Adipocyte (in vitro differentiated cells): Measurements from ENCODE around the gene TMEM164.

ENCODE experiments used
- DNase-seq: peaks from one replicate; pipeline ENCODE4 v3.0.0-alpha.2; 2015; ENCODE audit warnings: low read depth
- H3K27me3 ChIP-seq: replicated peaks from 2 replicates; pipeline ENCODE4 v1.7.0; 2013; ENCODE audit warnings: mild to moderate bottlenecking, low read length, moderate library complexity; ENCODE audit not compliant: control insufficient read depth, insufficient read depth
- H3K36me3 ChIP-seq: 2 replicates; pipeline ENCODE4 v1.7.0; 2013; ENCODE audit warnings: low read length, mild to moderate bottlenecking, moderate library complexity; ENCODE audit not compliant: control insufficient read depth, insufficient read depth, severe bottlenecking
- H3K4me1 ChIP-seq: 2 replicates; pipeline ENCODE4 v1.7.0; 2013; ENCODE audit warnings: mild to moderate bottlenecking, low read length, moderate library complexity; ENCODE audit not compliant: control insufficient read depth, insufficient read depth
- H3K4me3 ChIP-seq: 2 replicates; pipeline ENCODE4 v1.7.0; 2013; ENCODE audit warnings: mild to moderate bottlenecking, low read length, moderate library complexity
- H3K9ac ChIP-seq: 2 replicates; pipeline ENCODE4 v1.7.0; 2013; ENCODE audit warnings: mild to moderate bottlenecking, low read length, moderate library complexity
- H3K9me3 ChIP-seq: 2 replicates; pipeline ENCODE4 v1.7.0; 2013; ENCODE audit warnings: mild to moderate bottlenecking, low read length, moderate library complexity; ENCODE audit not compliant: control insufficient read depth

The TMEM164 gene

DNA sequence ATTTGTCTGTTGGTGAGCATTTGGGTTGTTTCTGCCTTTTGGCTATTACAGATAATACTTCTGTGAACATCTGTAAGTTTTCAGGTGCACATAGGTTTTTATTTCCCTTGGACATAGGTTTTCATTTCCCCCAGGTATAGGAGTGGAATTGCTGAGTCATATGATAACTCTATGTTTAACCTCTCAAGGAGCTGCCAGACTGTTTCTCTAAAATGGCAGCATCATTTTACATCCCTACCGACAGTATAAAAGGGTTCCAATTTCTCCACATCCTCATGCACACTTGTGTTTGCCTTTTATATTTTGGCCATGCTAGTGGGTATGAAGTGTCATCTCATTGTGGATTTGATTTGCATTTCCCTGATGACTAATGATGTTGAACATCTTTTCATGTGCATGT, 53.5 kb downstream of the TMEM164 start:
- Histone ChIP-seq H3K36me3 (no peaks in the 10 kb centered on the region), H3K27me3 (peaks cover 5% of the 10 kb centered on the region), H3K9me3 (peaks cover 7% of the 10 kb centered on the region), H3K4me1 (peaks cover 6% of the 10 kb centered on the region), H3K9ac (no peak overlapping the region), H3K4me3 (no peak overlapping the region)
- DNase-seq: no peak

DNA sequence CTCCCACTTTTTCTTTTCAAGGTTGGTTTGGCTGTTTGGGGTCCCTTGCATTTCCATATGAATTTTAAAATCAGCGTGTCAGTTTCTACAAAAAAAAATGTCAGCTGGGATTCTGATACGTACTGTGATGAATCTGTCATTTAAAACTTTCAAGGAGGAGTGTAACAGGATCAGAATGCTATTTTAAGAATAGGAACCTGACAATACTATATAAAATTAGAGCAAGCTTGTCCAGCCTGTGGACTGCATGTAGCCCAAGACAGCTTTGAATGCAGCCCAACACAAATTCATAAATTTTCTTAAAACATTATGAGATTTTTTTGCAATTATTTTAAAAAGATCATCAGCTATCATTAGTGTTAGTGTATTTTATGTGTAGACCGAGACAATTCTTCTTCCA, 56.5 kb downstream of the TMEM164 start:
- H3K4me1 ChIP-seq: peaks cover 9% of the 10 kb centered on the region
- no peak for DNase-seq
- H3K4me3 ChIP-seq: no peak overlapping the region
- H3K36me3 ChIP-seq: no peaks in the 10 kb centered on the region
- H3K9ac ChIP-seq: no peak overlapping the region
- peaks cover 5% of the 10 kb centered on the region for H3K27me3 ChIP-seq
- peaks cover 7% of the 10 kb centered on the region for H3K9me3 ChIP-seq

DNA sequence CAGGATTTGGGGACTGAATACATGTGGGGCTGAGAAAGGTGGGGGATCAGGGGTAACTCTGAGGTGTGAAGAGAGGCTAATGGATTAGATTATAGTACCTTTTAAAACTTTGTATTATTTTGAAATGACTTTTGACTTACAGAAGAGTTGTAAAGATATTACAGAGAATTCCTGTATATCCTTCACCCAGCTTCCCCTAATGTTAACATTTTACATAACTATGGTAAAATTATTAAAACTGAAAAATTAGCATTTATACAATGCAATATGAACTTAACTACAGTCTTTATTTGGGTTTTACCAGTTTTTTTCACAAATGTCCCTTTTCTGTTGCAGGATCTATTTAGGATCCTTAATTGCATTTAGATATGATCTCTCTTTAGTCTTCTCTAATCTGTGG, 57.4 kb downstream of the TMEM164 start:
- Histone ChIP-seq H3K4me3 (no peak overlapping the region), H3K36me3 (no peaks in the 10 kb centered on the region), H3K27me3 (peaks cover 5% of the 10 kb centered on the region), H3K4me1 (peaks cover 9% of the 10 kb centered on the region), H3K9ac (no peak overlapping the region), H3K9me3 (peaks cover 7% of the 10 kb centered on the region)
- DNase-seq: no peak

DNA sequence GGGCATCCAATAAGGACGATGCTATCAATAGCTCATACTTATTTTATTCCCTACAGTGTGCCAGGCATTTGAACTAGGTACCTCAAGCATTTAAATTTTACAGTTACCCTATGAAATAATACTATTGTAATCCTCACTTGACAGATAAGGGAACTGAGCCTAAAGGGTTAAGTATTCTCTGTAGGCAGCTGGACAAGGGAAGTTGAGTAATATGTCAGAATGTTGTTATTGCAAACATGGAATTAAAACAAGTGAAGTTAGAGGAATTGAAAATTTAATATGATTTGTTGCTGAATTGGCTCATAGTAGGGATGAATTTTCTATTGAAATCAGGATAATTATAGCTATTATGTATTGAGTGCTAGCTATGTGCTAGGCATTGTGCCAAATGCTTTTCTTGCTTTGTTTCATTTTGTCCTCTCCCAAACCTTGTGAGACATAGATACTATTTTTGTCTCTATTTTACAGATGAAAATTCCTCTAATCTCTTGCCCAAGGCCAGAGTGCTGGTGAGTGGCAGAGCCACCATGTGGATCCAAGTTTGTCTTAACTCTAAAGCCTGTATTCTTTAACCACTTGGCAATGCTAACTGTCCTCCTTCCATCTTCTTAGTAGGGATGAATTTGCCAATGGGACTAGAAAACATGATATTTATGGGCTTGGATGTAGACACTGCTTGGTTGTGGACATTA, 58.1 kb downstream of the TMEM164 start:
- H3K9me3 ChIP-seq: peaks cover 7% of the 10 kb centered on the region
- H3K27me3 ChIP-seq: peaks cover 5% of the 10 kb centered on the region
- peak; percentile 1 for DNase-seq
- no peak overlapping the region for H3K9ac ChIP-seq
- H3K4me3 ChIP-seq: peak overlapping the region; percentile 32
- H3K4me1 ChIP-seq: peaks cover 9% of the 10 kb centered on the region
- no peaks in the 10 kb centered on the region for H3K36me3 ChIP-seq

DNA sequence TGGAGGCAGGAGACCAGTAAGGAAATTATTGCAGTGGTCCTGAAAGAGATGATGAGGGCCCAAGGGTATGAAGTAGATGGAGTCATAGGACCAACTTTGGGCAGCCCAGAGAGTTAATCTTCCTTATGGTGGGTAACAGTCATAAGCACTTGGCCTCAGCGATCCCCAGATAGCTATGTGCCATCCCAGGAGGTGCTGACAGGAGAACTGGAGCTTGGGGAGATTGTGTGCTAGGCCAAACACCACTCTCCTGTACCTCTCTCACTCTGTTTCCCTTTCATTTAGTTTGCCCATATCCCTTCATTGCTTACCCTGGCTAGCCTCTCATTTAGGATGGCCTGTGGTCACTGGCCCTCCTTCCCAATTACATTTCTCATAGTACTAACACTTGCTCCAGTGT, 60.0 kb downstream of the TMEM164 start:
- Histone ChIP-seq H3K4me1 (peaks cover 9% of the 10 kb centered on the region), H3K9me3 (peaks cover 7% of the 10 kb centered on the region), H3K4me3 (no peak overlapping the region), H3K27me3 (peaks cover 5% of the 10 kb centered on the region), H3K9ac (no peak overlapping the region), H3K36me3 (peaks cover 2% of the 10 kb centered on the region)
- DNase-seq: no peak

DNA sequence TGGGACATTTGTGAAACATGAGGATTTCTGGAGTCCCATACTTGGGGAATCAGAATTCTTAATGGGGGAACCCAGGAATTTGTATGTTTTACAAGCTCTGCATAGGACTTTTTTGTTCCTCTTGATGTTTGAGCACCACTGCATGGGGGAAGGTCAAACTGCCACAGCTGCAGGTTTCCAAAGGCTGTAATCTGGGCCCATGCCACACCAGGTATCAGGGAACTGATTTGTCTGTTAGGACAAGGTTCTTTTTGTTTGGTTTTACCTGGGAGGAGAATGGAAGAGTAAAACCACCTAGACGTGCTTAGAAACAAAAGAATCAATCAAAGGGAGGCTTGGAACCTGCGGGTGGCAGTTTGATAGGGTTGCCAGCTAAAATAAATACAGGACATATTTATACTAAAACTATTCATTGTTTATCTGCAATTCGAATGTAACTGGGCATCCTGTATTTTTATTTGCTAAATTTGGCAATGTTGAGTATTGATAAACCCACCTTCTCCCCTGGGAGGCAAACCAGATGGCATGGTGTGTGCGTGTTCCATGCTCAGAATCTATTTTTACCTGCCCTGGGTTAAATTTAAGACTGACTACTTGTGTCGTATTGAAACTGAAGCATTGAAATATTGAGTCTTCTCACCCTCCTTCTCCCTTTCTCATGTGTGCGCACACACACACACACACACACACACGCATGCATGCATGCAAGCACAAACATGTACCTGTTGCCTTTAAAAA, 63.7 kb downstream of the TMEM164 start:
- Histone ChIP-seq H3K9me3 (no peaks in the 10 kb centered on the region), H3K4me3 (no peak overlapping the region), H3K4me1 (peaks cover under 1% of the 10 kb centered on the region), H3K36me3 (peaks cover 9% of the 10 kb centered on the region), H3K9ac (no peak overlapping the region), H3K27me3 (peaks cover 7% of the 10 kb centered on the region)
- DNase-seq: no peak

DNA sequence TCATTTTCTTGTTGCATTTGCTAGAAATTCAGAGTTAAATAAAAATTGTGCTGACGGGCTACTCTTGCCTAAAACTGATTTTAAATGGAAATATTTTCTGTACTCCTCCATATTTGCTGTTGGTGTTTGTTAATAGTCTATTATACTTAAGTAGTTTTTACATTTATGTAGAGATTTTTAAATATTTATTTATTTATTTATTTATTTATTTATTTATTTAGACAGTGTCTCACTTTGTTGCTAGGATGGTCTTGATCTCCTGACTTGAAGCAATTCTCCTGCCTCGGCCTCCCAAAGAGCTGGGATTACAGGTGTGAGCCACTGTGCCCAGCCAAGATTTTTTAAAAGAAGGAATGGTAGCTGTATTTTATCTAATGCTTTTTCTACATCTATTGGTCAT, 68.1 kb downstream of the TMEM164 start:
- no peak overlapping the region for H3K9ac ChIP-seq
- H3K4me1 ChIP-seq: no peaks in the 10 kb centered on the region
- peaks cover 9% of the 10 kb centered on the region for H3K27me3 ChIP-seq
- peaks cover 15% of the 10 kb centered on the region for H3K36me3 ChIP-seq
- peaks cover 24% of the 10 kb centered on the region for H3K9me3 ChIP-seq
- H3K4me3 ChIP-seq: no peak overlapping the region
- DNase-seq: no peak

DNA sequence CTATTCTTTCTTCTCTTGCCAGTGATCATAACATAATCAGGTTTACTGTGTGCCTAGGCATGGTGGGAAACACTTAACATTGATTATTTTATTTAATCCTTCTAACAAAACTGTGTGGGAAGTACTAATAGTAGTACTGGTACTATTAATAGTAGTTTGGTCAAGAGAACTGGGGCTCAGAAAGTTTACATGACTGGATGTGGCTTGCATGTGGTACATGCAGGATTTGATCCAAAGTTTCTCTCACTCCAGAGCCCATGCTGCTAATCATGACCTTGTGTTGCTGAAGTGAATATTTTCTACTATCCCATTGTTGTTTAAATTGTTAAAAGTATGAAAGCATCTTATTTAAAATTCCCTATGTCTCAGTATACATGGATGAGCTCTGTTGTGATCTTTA, 78.4 kb downstream of the TMEM164 start:
- H3K9ac ChIP-seq: no peak overlapping the region
- H3K27me3 ChIP-seq: peaks cover 3% of the 10 kb centered on the region
- peaks cover 11% of the 10 kb centered on the region for H3K9me3 ChIP-seq
- no peak for DNase-seq
- no peaks in the 10 kb centered on the region for H3K36me3 ChIP-seq
- no peak overlapping the region for H3K4me3 ChIP-seq
- H3K4me1 ChIP-seq: peaks cover 14% of the 10 kb centered on the region

DNA sequence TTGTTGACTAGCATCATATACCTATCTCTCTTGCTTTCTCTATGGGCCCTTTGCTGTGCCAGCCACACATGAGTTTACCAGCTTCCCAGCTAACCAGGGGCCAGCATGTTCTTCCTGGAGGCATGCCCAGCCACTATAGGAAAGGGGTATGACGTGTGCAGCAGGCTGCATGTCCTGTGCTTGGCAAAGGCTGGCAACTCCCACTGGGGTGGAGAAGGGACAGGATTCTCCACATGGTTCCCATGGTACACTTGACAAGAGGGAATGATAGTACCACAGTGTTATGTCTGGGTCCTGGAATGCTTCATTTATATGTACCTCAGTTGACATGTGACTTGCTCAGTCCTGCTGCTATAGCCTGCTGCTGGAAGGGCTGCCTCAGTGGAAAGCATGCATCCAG, 78.8 kb downstream of the TMEM164 start:
- no peak for DNase-seq
- H3K27me3 ChIP-seq: peaks cover 3% of the 10 kb centered on the region
- no peaks in the 10 kb centered on the region for H3K36me3 ChIP-seq
- H3K4me3 ChIP-seq: no peak overlapping the region
- H3K9ac ChIP-seq: no peak overlapping the region
- peaks cover 16% of the 10 kb centered on the region for H3K4me1 ChIP-seq
- peaks cover 7% of the 10 kb centered on the region for H3K9me3 ChIP-seq

DNA sequence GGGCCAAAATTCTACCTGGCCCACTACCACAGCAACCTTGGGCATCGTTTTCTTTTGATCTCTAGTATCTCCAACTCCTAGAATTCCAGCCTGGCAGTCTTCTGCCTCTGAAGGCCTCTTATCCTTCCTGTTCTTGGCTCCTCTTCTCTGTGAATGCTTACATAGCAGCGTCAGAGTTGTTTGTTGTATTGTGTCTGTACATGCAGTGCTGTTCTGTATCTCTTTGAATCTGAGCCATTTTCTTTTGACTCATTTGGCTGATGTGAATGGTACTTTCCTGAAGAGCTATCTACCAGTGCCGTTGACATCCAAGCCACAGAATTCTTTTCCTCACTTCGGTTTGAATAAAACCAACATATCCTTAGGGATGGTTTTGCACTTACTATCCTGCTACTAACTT, 79.2 kb downstream of the TMEM164 start:
- Histone ChIP-seq H3K4me3 (no peak overlapping the region), H3K4me1 (peaks cover 18% of the 10 kb centered on the region), H3K36me3 (no peaks in the 10 kb centered on the region), H3K27me3 (peaks cover 3% of the 10 kb centered on the region), H3K9ac (no peak overlapping the region), H3K9me3 (peaks cover 5% of the 10 kb centered on the region)
- peak; percentile 60 for DNase-seq

DNA sequence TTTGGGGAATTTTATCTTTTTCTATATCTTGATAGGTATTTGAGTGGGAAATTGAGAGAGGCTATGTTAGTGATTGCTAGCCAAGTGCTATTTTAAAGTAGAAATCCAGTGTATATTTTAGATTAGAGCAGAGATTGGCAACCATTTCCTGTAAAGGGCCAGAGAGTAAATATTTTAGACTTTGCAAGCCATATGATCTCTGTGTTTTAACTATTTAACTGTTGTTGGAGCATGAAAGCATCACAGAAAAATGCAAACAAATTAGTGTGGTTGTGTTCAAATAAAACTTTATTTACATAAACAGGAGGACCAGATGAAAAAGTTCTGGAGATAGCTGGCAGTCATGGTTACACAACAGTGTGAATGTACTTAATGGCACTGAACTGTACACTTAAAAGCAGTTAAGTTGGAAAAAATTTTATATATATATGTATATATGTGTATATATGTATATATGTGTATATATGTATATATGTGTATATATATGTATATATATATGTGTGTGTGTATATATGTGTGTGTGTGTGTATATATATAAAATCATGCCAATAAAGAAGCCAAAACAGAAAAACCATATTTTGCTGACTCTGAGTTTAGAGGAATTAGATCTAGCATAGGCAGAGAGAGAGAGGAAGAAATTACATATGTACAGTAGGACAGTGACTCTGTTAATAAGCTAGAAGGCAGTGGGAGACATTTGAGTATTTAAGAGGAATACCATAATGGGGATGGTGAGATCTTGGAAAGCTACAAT, 83.4 kb downstream of the TMEM164 start:
- peaks cover 34% of the 10 kb centered on the region for H3K4me1 ChIP-seq
- H3K9me3 ChIP-seq: no peaks in the 10 kb centered on the region
- no peak overlapping the region for H3K9ac ChIP-seq
- no peak overlapping the region for H3K4me3 ChIP-seq
- DNase-seq: peak; percentile 11
- H3K27me3 ChIP-seq: peaks cover 3% of the 10 kb centered on the region
- H3K36me3 ChIP-seq: no peaks in the 10 kb centered on the region
